K562 (cell line): Measurements from ENCODE around the gene SNRPA. TPM values are rescaled to one million over a fixed set of nuclear protein-coding genes. Genes with fewer than 3 reads are reported as not detected.

Experiments used
- ARID1B ChIP-seq: fragments of 450-650 bp; IDR thresholded peaks from 2 replicates; pipeline ENCODE4 v1.6.1; 2016; ENCODE audit warnings: antibody characterized with exemption, mild to moderate bottlenecking, inconsistent platforms
- BDP1 ChIP-seq: IDR thresholded peaks from 3 replicates; pipeline ENCODE4 v1.6.1; 2011; ENCODE audit not compliant: insufficient read length, insufficient read depth
- CREB3 ChIP-seq: fragments of 450-650 bp; conservative IDR thresholded peaks from 2 replicates; pipeline ENCODE4 v1.6.1; 2016; ENCODE audit warnings: missing genetic modification characterization, low read depth, mild to moderate bottlenecking, missing compliant biosample characterization, moderate library complexity
- GTF3C2 ChIP-seq: IDR thresholded peaks from 3 replicates; pipeline ENCODE4 v1.6.1; 2011; ENCODE audit warnings: borderline replicate concordance, mild to moderate bottlenecking, moderate library complexity; ENCODE audit not compliant: insufficient read length; ENCODE audit errors: extremely low read depth
- HDAC2 ChIP-seq: fragments of 450-650 bp; IDR thresholded peaks from 2 replicates; pipeline ENCODE4 v1.6.1; 2016; ENCODE audit warnings: mild to moderate bottlenecking
- HMGXB4 ChIP-seq: sonication (generic); formaldehyde crosslinking; IDR thresholded peaks from 2 replicates; pipeline ENCODE4 v1.8.1; 2023; ENCODE audit warnings: mild to moderate bottlenecking, missing genetic modification reagents
- KDM5B ChIP-seq: fragments of 200-600 bp; sonication (generic); IDR thresholded peaks from 2 replicates; pipeline ENCODE4 v1.6.1; 2012; ENCODE audit warnings: low read depth, mild to moderate bottlenecking, moderate library complexity, low read length, control low read depth, inconsistent platforms; ENCODE audit not compliant: insufficient replicate concordance
- NR2C1 ChIP-seq, 2 experiments: fragments of 450-650 bp; IDR thresholded peaks; 2 replicates each; pipeline ENCODE4 v1.6.1; 2017; ENCODE audit warnings: mild to moderate bottlenecking in 2 of 2, antibody characterized with exemption in 1 of 2, inconsistent platforms in 1 of 2, missing compliant biosample characterization in 1 of 2, missing genetic modification characterization in 1 of 2
- POLR2AphosphoS2 ChIP-seq: IDR thresholded peaks from 2 replicates; pipeline ENCODE4 v1.6.1; 2012; ENCODE audit warnings: low read length, improper control_type of control experiment
- POLR3A ChIP-seq: IDR thresholded peaks from 2 replicates; pipeline ENCODE4 v1.6.1; 2011; ENCODE audit warnings: borderline replicate concordance, mild to moderate bottlenecking, moderate library complexity; ENCODE audit not compliant: insufficient read length, insufficient read depth; ENCODE audit errors: extremely low read depth
- ZBTB2 ChIP-seq: fragments of 450-650 bp; IDR thresholded peaks from 2 replicates; pipeline ENCODE4 v1.6.1; 2016; ENCODE audit warnings: antibody characterized with exemption
- ZNF324 ChIP-seq: fragments of 250-450 bp; sonication (Bioruptor Pico); IDR thresholded peaks from 2 replicates; pipeline ENCODE4 v1.4.0; 2020; ENCODE audit warnings: mild to moderate bottlenecking
- ZNF398 ChIP-seq: fragments of 250-450 bp; sonication (Bioruptor Pico); IDR thresholded peaks from 2 replicates; pipeline ENCODE4 v1.8.0; 2021; ENCODE audit warnings: moderate library complexity, mild to moderate bottlenecking, inconsistent platforms
- ZNF75A ChIP-seq: fragments of 450-650 bp; formaldehyde crosslinking; IDR thresholded peaks from 2 replicates; pipeline ENCODE4 v1.4.0; 2020; ENCODE audit warnings: mild to moderate bottlenecking
- ZSCAN32 ChIP-seq: fragments of 450-650 bp; formaldehyde crosslinking; IDR thresholded peaks from 2 replicates; pipeline ENCODE4 v1.4.0; 2020; ENCODE audit warnings: mild to moderate bottlenecking, moderate library complexity
- ZZZ3 ChIP-seq: fragments of 450-650 bp; IDR thresholded peaks from 2 replicates; pipeline ENCODE4 v1.6.1; 2016; ENCODE audit warnings: antibody characterized with exemption, mild to moderate bottlenecking, moderate library complexity
- polyA plus RNA-seq, 8 experiments: library from polyadenylated mRNA; depleted of rRNA in 4 of 8; stranded (reverse) in 5 of 8; unstranded in 3 of 8; fragments of >200 nt; fragmentation: Nextera tagmentation in 2 of 8; fragmentation: Illumina TruSeq in 1 of 8; extraction: Ambion mirVana in 2 of 8; extraction: Trizol in 1 of 8; gene quantifications; 2 replicates each; pipeline versions ENCODE4 v1.2.1 to v1.2.3, GENCODE V29; 2011 to 2014; ENCODE audit warnings: inconsistent platforms in 1 of 8, missing spikeins in 1 of 8
- total RNA-seq, 7 experiments: library from RNA; depleted of rRNA in 6 of 7; stranded (reverse); fragments of >200 nt in 6 of 7; fragmentation: Illumina TruSeq in 2 of 7; extraction: Trizol in 2 of 7; gene quantifications; 2 replicates each; pipeline versions ENCODE4 v1.2.1 to v1.2.3, GENCODE V29; 2011 to 2021; ENCODE audit warnings: low replicate concordance in 1 of 7

The SNRPA gene
- total and polyA plus RNA-seq, 9 of the 15 experiments (the other 6 are each of a cell fraction or from before 2014, with no cell fraction given), result 16.3 to 311 (median 193) TPM

- TF ChIP-seq POLR2AphosphoS2 (no peak), NR2C1 (IDR thresholded peaks at IDR 0.05) (no peak), NR2C1 (tag; IDR thresholded peaks at IDR 0.05) (no peak), CREB3 (tag) (no peak), HMGXB4 (0 out of 2 replicates have a peak, but pooled peaks have one; percentile 30), BDP1 (no peak), ARID1B (no peak), KDM5B (no peak), ZNF324 (CRISPR knock-in tag) (no peak), ZNF75A (no peak), ZBTB2 (no peak), ZZZ3 (no peak), HDAC2 (peak; percentile 66; the same call in 1 of the 2 replicates), GTF3C2 (peak; percentile 91), ZNF398 (CRISPR knock-in tag) (no peak), POLR3A (no peak), ZSCAN32 (CRISPR knock-in tag) (no peak)
These were observed 34.3 kb upstream of the SNRPA start, which contains the start of the genes COQ8B and ITPKC (continued) for GRCh38 chr19:40716482-40717324.
